ENCODE results near the gene KLK15.

The KLK15 gene, protein sequence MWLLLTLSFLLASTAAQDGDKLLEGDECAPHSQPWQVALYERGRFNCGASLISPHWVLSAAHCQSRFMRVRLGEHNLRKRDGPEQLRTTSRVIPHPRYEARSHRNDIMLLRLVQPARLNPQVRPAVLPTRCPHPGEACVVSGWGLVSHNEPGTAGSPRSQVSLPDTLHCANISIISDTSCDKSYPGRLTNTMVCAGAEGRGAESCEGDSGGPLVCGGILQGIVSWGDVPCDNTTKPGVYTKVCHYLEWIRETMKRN

DNA sequence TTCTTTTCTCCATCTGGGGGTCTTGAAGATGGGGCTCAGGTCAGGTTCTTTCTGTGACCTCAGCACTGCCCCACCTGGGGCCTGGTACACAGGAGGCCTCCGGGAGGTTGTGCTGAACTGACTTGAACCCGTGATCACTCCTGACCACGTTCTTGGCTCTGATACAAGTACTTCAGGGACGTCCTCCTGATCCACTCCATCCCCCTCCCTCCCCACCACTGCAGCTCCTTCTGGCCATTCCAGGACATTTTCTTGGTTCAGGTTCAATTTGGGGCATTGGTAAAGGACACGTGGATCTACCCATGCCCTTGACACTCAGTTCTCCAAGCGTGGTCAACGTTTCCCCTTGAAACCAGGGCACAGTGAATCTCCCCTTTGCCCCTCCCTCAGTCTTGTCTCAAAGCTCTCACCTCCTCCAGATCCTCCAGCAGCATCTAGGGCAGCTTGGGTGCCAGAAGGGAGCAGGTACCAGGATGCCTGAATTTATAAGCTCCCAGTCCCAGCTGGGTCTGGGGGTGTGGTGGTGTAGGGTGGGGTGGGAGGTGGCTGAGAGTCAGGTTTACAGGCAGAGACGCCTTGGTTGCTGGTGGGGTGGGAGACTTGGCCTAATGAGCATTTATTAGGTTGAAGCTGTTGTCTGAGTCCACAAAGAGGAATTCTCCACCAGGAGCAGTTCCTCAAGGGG is at the start of gene KLK15:
KLK15 (minus strand) TSS at position 458 of the 685 bp plus-strand sequence. CDS start 2,082 bp downstream, outside the sequence.
- TF ChIP-seq SUZ12 (IDR thresholded peaks at IDR 0.05) (no peak), ZNF384 (IDR thresholded peaks at IDR 0.05) (no peak), LEF1 (IDR thresholded peaks at IDR 0.05; ENCODE audit: borderline replicate concordance) (no peak), SP1 (IDR thresholded peaks at IDR 0.05) (no peak), L3MBTL2 (conservative IDR thresholded peaks at IDR 0.05) (no peak), ARNT (IDR thresholded peaks at IDR 0.05) (no peak), BHLHE40 (IDR thresholded peaks at IDR 0.05; ENCODE audit: borderline replicate concordance) (no peak), FOXM1 (IDR thresholded peaks at IDR 0.05; ENCODE audit: borderline replicate concordance) (no peak)
- TF ChIP-seq, protein P1, sequence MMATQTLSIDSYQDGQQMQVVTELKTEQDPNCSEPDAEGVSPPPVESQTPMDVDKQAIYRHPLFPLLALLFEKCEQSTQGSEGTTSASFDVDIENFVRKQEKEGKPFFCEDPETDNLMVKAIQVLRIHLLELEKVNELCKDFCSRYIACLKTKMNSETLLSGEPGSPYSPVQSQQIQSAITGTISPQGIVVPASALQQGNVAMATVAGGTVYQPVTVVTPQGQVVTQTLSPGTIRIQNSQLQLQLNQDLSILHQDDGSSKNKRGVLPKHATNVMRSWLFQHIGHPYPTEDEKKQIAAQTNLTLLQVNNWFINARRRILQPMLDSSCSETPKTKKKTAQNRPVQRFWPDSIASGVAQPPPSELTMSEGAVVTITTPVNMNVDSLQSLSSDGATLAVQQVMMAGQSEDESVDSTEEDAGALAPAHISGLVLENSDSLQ (IDR thresholded peaks at IDR 0.05) = no peak
- POLR2A ChIA-PET = no interaction called here
- no peak for DNase-seq (ENCODE audit: extremely low spot score)
- CTCF ChIA-PET = no interaction called here

DNA sequence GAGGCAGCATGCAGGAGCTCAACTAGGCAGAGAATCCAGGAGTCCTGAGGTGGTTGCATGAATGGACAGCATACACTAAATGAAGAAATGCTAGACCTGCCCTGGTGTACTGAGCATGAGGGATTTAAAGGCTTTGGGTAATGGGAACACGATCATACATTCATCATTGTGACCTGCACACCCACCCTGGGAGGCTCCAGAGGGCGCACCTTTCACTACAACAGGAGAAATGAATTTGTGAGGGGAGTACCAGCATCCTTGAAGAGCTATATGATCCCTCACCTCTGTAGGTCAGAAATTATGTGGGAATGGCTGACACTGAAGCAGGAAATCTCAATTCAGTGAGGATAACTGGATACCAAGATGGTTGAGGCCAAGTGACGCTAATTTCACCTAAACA is 48.8 kb upstream of the KLK15 start:
- TF ChIP-seq LEF1 (IDR thresholded peaks at IDR 0.05; ENCODE audit: borderline replicate concordance) = no peak
- TF ChIP-seq CTBP1 (IDR thresholded peaks at IDR 0.05; ENCODE audit: borderline replicate concordance) = no peak
- TF ChIP-seq HDGF (IDR thresholded peaks at IDR 0.05; ENCODE audit: borderline replicate concordance) = no peak
- no peak for TF ChIP-seq BHLHE40 (IDR thresholded peaks at IDR 0.05; ENCODE audit: borderline replicate concordance)
- TF ChIP-seq L3MBTL2 (conservative IDR thresholded peaks at IDR 0.05) = no peak
- no peak for TF ChIP-seq NFRKB (IDR thresholded peaks at IDR 0.05)
- no peak for TF ChIP-seq SP1 (IDR thresholded peaks at IDR 0.05)
- no peak for TF ChIP-seq FOXK2 (IDR thresholded peaks at IDR 0.05)
- TF ChIP-seq FOXA1 (IDR thresholded peaks at IDR 0.05) = no peak
- no peak for TF ChIP-seq TARDBP (IDR thresholded peaks at IDR 0.05)
- ChIA-PET POLR2A (no interaction called here), CTCF (no interaction called here)
- DNase-seq (ENCODE audit: extremely low spot score) = no peak

DNA sequence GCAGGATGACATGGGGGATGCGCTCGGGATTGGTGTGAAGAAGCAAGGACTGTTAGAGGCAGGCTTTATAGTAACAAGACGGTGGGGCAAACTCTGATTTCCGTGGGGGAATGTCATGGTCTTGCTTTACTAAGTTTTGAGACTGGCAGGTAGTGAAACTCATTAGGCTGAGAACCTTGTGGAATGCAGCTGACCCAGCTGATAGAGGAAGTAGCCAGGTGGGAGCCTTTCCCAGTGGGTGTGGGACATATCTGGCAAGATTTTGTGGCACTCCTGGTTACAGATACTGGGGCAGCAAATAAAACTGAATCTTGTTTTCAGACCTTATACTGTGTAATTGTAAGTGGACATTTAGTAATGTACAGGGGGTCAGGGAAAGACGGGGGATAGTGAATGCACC is 46.9 kb upstream of the KLK15 start:
- ChIA-PET CTCF (no interaction called here), POLR2A (no interaction called here)
- DNase-seq (ENCODE audit: extremely low spot score) = no peak
- TF ChIP-seq TARDBP (IDR thresholded peaks at IDR 0.05) = no peak
- no peak for TF ChIP-seq FOXK2 (IDR thresholded peaks at IDR 0.05)
- no peak for TF ChIP-seq L3MBTL2 (conservative IDR thresholded peaks at IDR 0.05)
- no peak for TF ChIP-seq BHLHE40 (IDR thresholded peaks at IDR 0.05; ENCODE audit: borderline replicate concordance)
- TF ChIP-seq, protein P1 (IDR thresholded peaks at IDR 0.05) = no peak
- no peak for TF ChIP-seq FOXA1 (IDR thresholded peaks at IDR 0.05)
- no peak for TF ChIP-seq SP1 (IDR thresholded peaks at IDR 0.05)
- TF ChIP-seq LEF1 (IDR thresholded peaks at IDR 0.05; ENCODE audit: borderline replicate concordance) = no peak
- TF ChIP-seq ZNF384 (IDR thresholded peaks at IDR 0.05) = no peak
- TF ChIP-seq HDGF (IDR thresholded peaks at IDR 0.05; ENCODE audit: borderline replicate concordance) = no peak
- TF ChIP-seq CTBP1 (IDR thresholded peaks at IDR 0.05; ENCODE audit: borderline replicate concordance) = no peak
- no peak for TF ChIP-seq SUZ12 (IDR thresholded peaks at IDR 0.05)
- no peak for TF ChIP-seq NFRKB (IDR thresholded peaks at IDR 0.05)
- no peak for TF ChIP-seq FOXM1 (IDR thresholded peaks at IDR 0.05; ENCODE audit: borderline replicate concordance)

DNA sequence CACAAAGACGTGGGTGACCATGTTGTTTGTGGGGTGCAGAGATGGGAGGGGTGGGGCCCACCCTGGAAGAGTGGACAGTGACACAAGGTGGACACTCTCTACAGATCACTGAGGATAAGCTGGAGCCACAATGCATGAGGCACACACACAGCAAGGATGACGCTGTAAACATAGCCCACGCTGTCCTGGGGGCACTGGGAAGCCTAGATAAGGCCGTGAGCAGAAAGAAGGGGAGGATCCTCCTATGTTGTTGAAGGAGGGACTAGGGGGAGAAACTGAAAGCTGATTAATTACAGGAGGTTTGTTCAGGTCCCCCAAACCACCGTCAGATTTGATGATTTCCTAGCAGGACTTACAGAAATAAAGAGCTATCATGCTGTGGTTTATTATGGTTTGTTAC is 45.5 kb upstream of the KLK15 start:
- POLR2A ChIA-PET = no interaction called here
- CTCF ChIA-PET = no interaction called here
- DNase-seq (ENCODE audit: extremely low spot score) = no peak
- TF ChIP-seq ELF4 (IDR thresholded peaks at IDR 0.05) (no peak), ARNT (IDR thresholded peaks at IDR 0.05) (no peak), FOXA1 (IDR thresholded peaks at IDR 0.05) (no peak), TARDBP (IDR thresholded peaks at IDR 0.05) (no peak), SUZ12 (IDR thresholded peaks at IDR 0.05) (no peak), FOXK2 (IDR thresholded peaks at IDR 0.05) (no peak), L3MBTL2 (conservative IDR thresholded peaks at IDR 0.05) (no peak), NFRKB (IDR thresholded peaks at IDR 0.05) (no peak), CTBP1 (IDR thresholded peaks at IDR 0.05; ENCODE audit: borderline replicate concordance) (no peak), BHLHE40 (IDR thresholded peaks at IDR 0.05; ENCODE audit: borderline replicate concordance) (no peak), LEF1 (IDR thresholded peaks at IDR 0.05; ENCODE audit: borderline replicate concordance) (no peak)

DNA sequence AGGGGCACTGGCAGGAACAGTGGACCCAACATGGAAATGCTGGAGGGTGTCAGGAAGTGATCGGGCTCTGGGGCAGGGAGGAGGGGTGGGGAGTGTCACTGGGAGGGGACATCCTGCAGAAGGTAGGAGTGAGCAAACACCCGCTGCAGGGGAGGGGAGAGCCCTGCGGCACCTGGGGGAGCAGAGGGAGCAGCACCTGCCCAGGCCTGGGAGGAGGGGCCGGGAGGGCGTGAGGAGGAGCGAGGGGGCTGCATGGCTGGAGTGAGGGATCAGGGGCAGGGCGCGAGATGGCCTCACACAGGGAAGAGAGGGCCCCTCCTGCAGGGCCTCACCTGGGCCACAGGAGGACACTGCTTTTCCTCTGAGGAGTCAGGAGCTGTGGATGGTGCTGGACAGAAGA is 44.0 kb upstream of the KLK15 start:
- ChIA-PET CTCF (no interaction called here), POLR2A (no interaction called here)
- no peak for DNase-seq (ENCODE audit: extremely low spot score)
- TF ChIP-seq SUZ12 (IDR thresholded peaks at IDR 0.05) = no peak
- TF ChIP-seq FOXA1 (IDR thresholded peaks at IDR 0.05) = no peak
- TF ChIP-seq LEF1 (IDR thresholded peaks at IDR 0.05; ENCODE audit: borderline replicate concordance) = no peak
- no peak for TF ChIP-seq ELF4 (IDR thresholded peaks at IDR 0.05)
- TF ChIP-seq SP1 (IDR thresholded peaks at IDR 0.05) = no peak
- no peak for TF ChIP-seq ZNF384 (IDR thresholded peaks at IDR 0.05)
- TF ChIP-seq HDGF (IDR thresholded peaks at IDR 0.05; ENCODE audit: borderline replicate concordance) = no peak
- TF ChIP-seq BHLHE40 (IDR thresholded peaks at IDR 0.05; ENCODE audit: borderline replicate concordance) = no peak
- TF ChIP-seq, protein P1 (IDR thresholded peaks at IDR 0.05) = no peak
- TF ChIP-seq L3MBTL2 (conservative IDR thresholded peaks at IDR 0.05) = no peak
- TF ChIP-seq CTBP1 (IDR thresholded peaks at IDR 0.05; ENCODE audit: borderline replicate concordance) = no peak
- no peak for TF ChIP-seq FOXK2 (IDR thresholded peaks at IDR 0.05)
- no peak for TF ChIP-seq FOXM1 (IDR thresholded peaks at IDR 0.05; ENCODE audit: borderline replicate concordance)
- TF ChIP-seq NFRKB (IDR thresholded peaks at IDR 0.05) = no peak
- TF ChIP-seq TARDBP (IDR thresholded peaks at IDR 0.05) = no peak
- no peak for TF ChIP-seq ARNT (IDR thresholded peaks at IDR 0.05)

All from HEK293T (cell line).